GM12878 (cell line): ENCODE data around the gene TNFRSF1B. TPM values are rescaled to one million over a fixed set of nuclear protein-coding genes. Genes with fewer than 3 reads are reported as not detected.

Experiments
- CEBPB ChIP-seq, 2 experiments: fragments of 150-350 bp in 1 of 2; IDR thresholded peaks; 2 replicates each; pipeline ENCODE4 v1.6.1; 2012 to 2014; ENCODE audit warnings: low read depth in 2 of 2, low read length in 2 of 2, borderline replicate concordance in 1 of 2, inconsistent platforms in 1 of 2
- E4F1 ChIP-seq: fragments of 450-650 bp; IDR thresholded peaks from 2 replicates; pipeline ENCODE4 v1.6.1; 2018; ENCODE audit warnings: borderline replicate concordance, mild to moderate bottlenecking; ENCODE audit not compliant: partially characterized antibody
- LARP7 ChIP-seq: fragments of 450-650 bp; IDR thresholded peaks from 2 replicates; pipeline ENCODE4 v1.6.1; 2017; ENCODE audit warnings: mild to moderate bottlenecking
- NBN ChIP-seq: fragments of 450-650 bp; IDR thresholded peaks from 2 replicates; pipeline ENCODE4 v1.6.1; 2016
- PML ChIP-seq: IDR thresholded peaks from 2 replicates; pipeline ENCODE4 v1.6.1; 2012; ENCODE audit warnings: low read length, inconsistent platforms
- RB1 ChIP-seq: fragments of 450-650 bp; formaldehyde crosslinking; IDR thresholded peaks from 2 replicates; pipeline ENCODE4 v1.6.1; 2017; ENCODE audit warnings: mild to moderate bottlenecking, borderline replicate concordance
- RFX5 ChIP-seq: IDR thresholded peaks from 2 replicates; pipeline ENCODE4 v1.6.1; 2011; ENCODE audit warnings: low read depth, low read length, improper control_type of control experiment
- SPI1 ChIP-seq: IDR thresholded peaks from 2 replicates; pipeline ENCODE4 v1.6.1; 2011; ENCODE audit warnings: low read depth, mild to moderate bottlenecking, low read length, moderate library complexity, borderline replicate concordance; ENCODE audit not compliant: insufficient read depth
- STAT1 ChIP-seq: fragments of 450-650 bp; conservative IDR thresholded peaks from 2 replicates; pipeline ENCODE4 v1.6.1; 2014; ENCODE audit warnings: antibody characterized with exemption, mild to moderate bottlenecking
- TCF3 ChIP-seq: IDR thresholded peaks from 2 replicates; pipeline ENCODE4 v1.6.1; 2012; ENCODE audit warnings: low read depth, mild to moderate bottlenecking, low read length, borderline replicate concordance; ENCODE audit not compliant: insufficient read depth
- ZNF687 ChIP-seq: fragments of 450-650 bp; IDR thresholded peaks from 2 replicates; pipeline ENCODE4 v1.6.1; 2017; ENCODE audit warnings: mild to moderate bottlenecking, moderate library complexity
- polyA plus RNA-seq, 11 experiments: library from polyadenylated mRNA; depleted of rRNA in 4 of 11; unstranded in 6 of 11; stranded (reverse) in 5 of 11; fragments of >200 nt; fragmentation: Nextera tagmentation in 4 of 11; fragmentation: Illumina TruSeq in 1 of 11; extraction: Ambion mirVana in 4 of 11; extraction: Trizol in 1 of 11; gene quantifications; 1 replicate in 1 of 11; 2 replicates in 10 of 11; pipeline versions ENCODE4 v1.2.1 to v1.2.3, GENCODE V29; 2011 to 2016; ENCODE audit warnings: inconsistent platforms in 2 of 11, missing spikeins in 2 of 11, low read depth in 1 of 11
- total RNA-seq, 4 experiments: library from RNA; depleted of rRNA in 3 of 4; stranded (reverse); fragments of >200 nt in 3 of 4; fragmentation: Illumina TruSeq in 1 of 4; extraction: Trizol in 1 of 4; gene quantifications; 2 replicates each; pipeline versions ENCODE4 v1.2.1 to v1.2.3, GENCODE V29; 2013 to 2021
- TF ChIP-seq, protein P1 (sequence below): fragments of 450-650 bp; IDR thresholded peaks from 2 replicates; pipeline ENCODE4 v1.6.1; 2017; ENCODE audit warnings: antibody characterized with exemption, mild to moderate bottlenecking, moderate library complexity

The TNFRSF1B gene
- total and polyA plus RNA-seq, 10 of the 15 experiments (the other 5 are each of a cell fraction or from before 2014, with no cell fraction given) = 10.1 to 87.2 (median 37.3) TPM

GRCh38 chr1:12148160-12148957 lies 18.4 kb upstream of the TNFRSF1B start (continued):
- TF ChIP-seq ZNF687 (peak; percentile 63; the same call in 1 of the 2 replicates), CEBPB (IDR thresholded peaks at IDR 0.05; ENCODE audit: borderline replicate concordance in 1 of 2, low read depth in 2 of 2, low read length in 2 of 2) (no peak), RFX5 (no peak), STAT1 (no peak), SPI1 (no peak), LARP7 (0 out of 2 replicates have a peak, but pooled peaks have one; percentile 26), PML (no peak), E4F1 (no peak), NBN (no peak), RB1 (no peak), TCF3 (peak; percentile 65; the same call in 1 of the 2 replicates)
- TF ChIP-seq, protein P1, sequence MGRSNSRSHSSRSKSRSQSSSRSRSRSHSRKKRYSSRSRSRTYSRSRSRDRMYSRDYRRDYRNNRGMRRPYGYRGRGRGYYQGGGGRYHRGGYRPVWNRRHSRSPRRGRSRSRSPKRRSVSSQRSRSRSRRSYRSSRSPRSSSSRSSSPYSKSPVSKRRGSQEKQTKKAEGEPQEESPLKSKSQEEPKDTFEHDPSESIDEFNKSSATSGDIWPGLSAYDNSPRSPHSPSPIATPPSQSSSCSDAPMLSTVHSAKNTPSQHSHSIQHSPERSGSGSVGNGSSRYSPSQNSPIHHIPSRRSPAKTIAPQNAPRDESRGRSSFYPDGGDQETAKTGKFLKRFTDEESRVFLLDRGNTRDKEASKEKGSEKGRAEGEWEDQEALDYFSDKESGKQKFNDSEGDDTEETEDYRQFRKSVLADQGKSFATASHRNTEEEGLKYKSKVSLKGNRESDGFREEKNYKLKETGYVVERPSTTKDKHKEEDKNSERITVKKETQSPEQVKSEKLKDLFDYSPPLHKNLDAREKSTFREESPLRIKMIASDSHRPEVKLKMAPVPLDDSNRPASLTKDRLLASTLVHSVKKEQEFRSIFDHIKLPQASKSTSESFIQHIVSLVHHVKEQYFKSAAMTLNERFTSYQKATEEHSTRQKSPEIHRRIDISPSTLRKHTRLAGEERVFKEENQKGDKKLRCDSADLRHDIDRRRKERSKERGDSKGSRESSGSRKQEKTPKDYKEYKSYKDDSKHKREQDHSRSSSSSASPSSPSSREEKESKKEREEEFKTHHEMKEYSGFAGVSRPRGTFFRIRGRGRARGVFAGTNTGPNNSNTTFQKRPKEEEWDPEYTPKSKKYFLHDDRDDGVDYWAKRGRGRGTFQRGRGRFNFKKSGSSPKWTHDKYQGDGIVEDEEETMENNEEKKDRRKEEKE = no peak
- TF ChIP-seq, all 136 proteins: peak for 14
